Neural progenitor cell (in vitro differentiated cells): ENCODE measurements around the gene CLEC5A.
"Not testable (repeated sequence)": the region's sequence is repeated elsewhere in the genome, so short reads cannot be mapped to it uniquely, and the experiment has no call there.

Source experiments
- EZH2 ChIP-seq: fragments of 200-600 bp; sonication (generic); IDR thresholded peaks from 2 replicates; pipeline ENCODE4 v1.6.1; 2017; ENCODE audit warnings: antibody characterized with exemption, mild to moderate bottlenecking, moderate library complexity
- TF ChIP-seq, protein P1 (sequence below): fragments of 200-600 bp; sonication (generic); IDR thresholded peaks from 2 replicates; pipeline ENCODE4 v1.5.1; 2017; ENCODE audit warnings: antibody characterized with exemption, mild to moderate bottlenecking

DNA sequence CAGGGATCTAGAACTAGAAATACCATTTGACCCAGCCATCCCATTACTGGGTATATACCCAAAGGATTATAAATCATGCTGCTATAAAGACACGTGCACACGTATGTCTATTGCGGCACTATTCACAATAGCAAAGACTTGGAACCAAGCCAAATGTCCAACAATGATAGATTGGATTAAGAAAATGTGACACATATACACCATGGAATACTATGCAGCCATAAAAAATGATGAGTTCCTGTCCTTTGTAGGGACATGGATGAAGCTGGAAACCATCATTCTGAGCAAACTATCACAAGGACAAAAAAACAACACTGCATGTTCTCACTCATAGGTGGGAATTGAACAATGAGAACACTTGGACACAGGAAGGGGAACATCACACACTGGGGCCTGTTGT is 47.4 kb downstream of the CLEC5A start:
- TF ChIP-seq, protein P1, sequence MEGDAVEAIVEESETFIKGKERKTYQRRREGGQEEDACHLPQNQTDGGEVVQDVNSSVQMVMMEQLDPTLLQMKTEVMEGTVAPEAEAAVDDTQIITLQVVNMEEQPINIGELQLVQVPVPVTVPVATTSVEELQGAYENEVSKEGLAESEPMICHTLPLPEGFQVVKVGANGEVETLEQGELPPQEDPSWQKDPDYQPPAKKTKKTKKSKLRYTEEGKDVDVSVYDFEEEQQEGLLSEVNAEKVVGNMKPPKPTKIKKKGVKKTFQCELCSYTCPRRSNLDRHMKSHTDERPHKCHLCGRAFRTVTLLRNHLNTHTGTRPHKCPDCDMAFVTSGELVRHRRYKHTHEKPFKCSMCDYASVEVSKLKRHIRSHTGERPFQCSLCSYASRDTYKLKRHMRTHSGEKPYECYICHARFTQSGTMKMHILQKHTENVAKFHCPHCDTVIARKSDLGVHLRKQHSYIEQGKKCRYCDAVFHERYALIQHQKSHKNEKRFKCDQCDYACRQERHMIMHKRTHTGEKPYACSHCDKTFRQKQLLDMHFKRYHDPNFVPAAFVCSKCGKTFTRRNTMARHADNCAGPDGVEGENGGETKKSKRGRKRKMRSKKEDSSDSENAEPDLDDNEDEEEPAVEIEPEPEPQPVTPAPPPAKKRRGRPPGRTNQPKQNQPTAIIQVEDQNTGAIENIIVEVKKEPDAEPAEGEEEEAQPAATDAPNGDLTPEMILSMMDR = not testable (repeated sequence)
- not testable (repeated sequence) for TF ChIP-seq EZH2
